ENCODE measurements around the gene SLC66A3. TPM values are rescaled to one million over a fixed set of nuclear protein-coding genes. Genes with fewer than 3 reads are reported as not detected.
A peak's percentile ranks its signal among the peaks of the same experiment; 100 is the strongest.

The SLC66A3 gene
- total RNA-seq, 1 experiment from 2014 or later = 5.0 TPM

DNA sequence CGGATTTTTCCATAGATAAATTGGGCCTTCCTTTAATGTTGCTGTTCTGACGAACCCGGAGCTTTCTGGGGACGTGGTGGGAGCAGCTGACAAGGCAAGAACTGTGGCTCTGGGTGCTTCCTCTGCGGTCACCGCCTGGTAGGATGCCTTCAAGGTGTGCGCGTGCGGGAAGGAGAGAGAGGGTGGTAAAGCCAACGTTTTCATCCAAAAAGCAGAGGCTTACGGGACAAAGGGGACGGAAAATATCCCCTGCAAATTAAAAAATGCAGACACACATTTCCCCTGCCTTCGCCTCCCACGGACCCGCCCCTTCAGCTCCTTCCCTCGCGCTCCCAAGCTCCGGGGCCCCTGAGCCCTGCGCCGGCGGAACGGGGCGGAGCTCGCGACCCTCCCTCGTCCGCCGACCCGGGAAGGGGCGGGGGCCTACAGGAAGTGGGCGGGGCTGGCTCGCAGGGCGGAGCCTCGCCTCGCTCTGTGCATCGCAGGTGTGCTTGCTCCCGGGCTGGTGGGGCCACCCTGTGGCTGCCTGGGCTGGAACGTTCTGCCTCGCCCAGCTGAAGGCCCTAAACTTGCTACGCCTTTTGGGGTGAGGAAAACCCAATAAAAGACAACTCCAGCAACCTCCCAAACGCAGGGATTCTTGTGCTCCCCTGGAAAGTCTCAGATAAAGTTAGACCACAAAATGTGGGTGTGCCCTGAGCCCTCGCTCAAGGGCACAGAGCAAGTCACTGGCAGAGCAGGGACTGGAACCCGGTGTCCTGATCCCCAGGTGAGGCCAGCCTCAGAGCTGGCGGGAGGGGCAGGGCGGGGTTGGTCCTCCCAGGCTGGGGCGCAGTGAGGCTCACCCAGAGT, 25.4 kb upstream of the SLC66A3 start:
- DNase-seq = no peak
- Histone ChIP-seq H3K27me3 (peaks cover 7% of the 10 kb centered on the region; the same call in 1 of the 2 replicates), H3K9me3 (replicated peaks) (no peaks in the 10 kb centered on the region), H3K27ac (no peak overlapping the region), H3K4me1 (no peaks in the 10 kb centered on the region; the same call in 1 of the 2 replicates), H3K4me3 (no peak overlapping the region), H3K36me3 (no peaks in the 10 kb centered on the region)

DNA sequence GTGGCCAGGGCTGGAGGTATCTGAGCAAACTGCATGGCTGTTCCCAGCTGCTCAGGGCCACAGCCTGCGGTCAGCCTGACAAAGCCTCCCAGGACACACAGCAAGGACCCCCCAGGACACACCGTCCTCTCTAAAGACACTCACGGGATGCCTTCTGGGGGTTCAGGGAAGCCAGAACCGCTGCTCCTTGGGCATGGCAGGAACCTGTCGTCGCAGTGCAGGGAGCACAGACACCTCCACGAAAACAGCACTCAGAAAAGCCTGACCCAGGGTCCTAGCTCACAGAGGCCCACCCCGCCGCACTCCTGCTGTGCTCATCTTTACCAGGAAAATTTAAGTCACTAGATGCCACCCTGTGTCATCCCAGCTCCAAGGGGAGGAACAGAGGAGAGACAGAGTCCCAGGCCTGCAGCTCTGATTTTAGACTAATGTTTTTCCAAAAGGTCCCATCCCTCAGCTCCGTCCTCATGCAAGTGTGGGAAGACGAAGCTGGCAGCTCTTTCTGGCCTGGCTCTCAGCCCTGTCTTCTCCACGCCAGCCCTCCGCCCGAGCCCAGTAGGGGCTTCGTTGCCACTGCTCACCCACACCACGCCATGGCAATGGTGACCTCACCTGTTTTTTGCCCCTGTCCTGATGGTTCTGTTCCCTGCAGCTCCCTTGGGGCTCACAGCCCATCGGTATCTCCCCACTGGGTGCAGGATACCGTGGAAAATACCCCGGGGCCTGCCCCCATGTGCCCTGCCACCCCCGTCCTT, 23.9 kb upstream of the SLC66A3 start:
- H3K27me3 ChIP-seq = 0 out of 2 replicates have a peak, but pooled peaks cover 4% of the 10 kb centered on the region
- H3K27ac ChIP-seq = no peak overlapping the region
- no peak for DNase-seq
- H3K4me3 ChIP-seq = no peak overlapping the region
- H3K4me1 ChIP-seq = no peaks in the 10 kb centered on the region; the same call in 1 of the 2 replicates
- H3K9me3 ChIP-seq (replicated peaks) = no peaks in the 10 kb centered on the region
- H3K36me3 ChIP-seq = no peaks in the 10 kb centered on the region

GRCh38 chr2:11132036-11132671, 23.1 kb upstream of the SLC66A3 start:
- Histone ChIP-seq H3K27me3 (0 out of 2 replicates have a peak, but pooled peaks cover 6% of the 10 kb centered on the region), H3K36me3 (no peaks in the 10 kb centered on the region), H3K9me3 (replicated peaks) (no peaks in the 10 kb centered on the region), H3K4me1 (no peaks in the 10 kb centered on the region; the same call in 1 of the 2 replicates), H3K27ac (no peak overlapping the region), H3K4me3 (peak overlapping the region; percentile 50)
- no peak for DNase-seq

GRCh38 chr2:11133238-11133935, 21.9 kb upstream of the SLC66A3 start:
- Histone ChIP-seq H3K27me3 (0 out of 2 replicates have a peak, but pooled peaks cover 6% of the 10 kb centered on the region), H3K36me3 (no peaks in the 10 kb centered on the region), H3K9me3 (replicated peaks) (no peaks in the 10 kb centered on the region), H3K4me3 (peak overlapping the region; percentile 50), H3K4me1 (no peaks in the 10 kb centered on the region; the same call in 1 of the 2 replicates), H3K27ac (no peak overlapping the region)
- no peak for DNase-seq

DNA sequence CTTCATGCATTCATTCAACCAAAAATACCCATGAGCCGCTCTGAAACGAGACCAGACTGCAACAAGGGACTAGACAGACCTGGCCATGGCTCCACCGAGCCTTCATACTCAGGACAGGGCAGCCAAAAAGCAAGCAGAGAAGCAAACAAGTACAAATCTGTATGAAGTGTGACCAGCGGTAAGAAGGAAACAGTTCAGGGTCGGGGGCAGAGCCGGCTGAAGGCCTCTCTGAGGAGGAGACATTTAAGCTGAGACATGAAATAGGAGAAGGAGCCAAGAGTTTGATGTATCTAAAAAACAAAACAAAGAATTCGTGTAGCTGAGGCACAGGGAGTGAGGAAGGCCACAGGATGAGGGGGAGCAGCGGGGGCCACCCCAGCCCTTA, 21.3 kb upstream of the SLC66A3 start:
- Histone ChIP-seq H3K4me1 (no peaks in the 10 kb centered on the region; the same call in 1 of the 2 replicates), H3K9me3 (replicated peaks) (no peaks in the 10 kb centered on the region), H3K36me3 (no peaks in the 10 kb centered on the region), H3K27ac (no peak overlapping the region), H3K27me3 (0 out of 2 replicates have a peak, but pooled peaks cover 6% of the 10 kb centered on the region), H3K4me3 (no peak overlapping the region)
- DNase-seq = no peak

GRCh38 chr2:11134349-11134748, 20.9 kb upstream of the SLC66A3 start:
- Histone ChIP-seq H3K4me1 (no peaks in the 10 kb centered on the region; the same call in 1 of the 2 replicates), H3K36me3 (no peaks in the 10 kb centered on the region), H3K27ac (no peak overlapping the region), H3K4me3 (no peak overlapping the region), H3K27me3 (0 out of 2 replicates have a peak, but pooled peaks cover 6% of the 10 kb centered on the region), H3K9me3 (replicated peaks) (no peaks in the 10 kb centered on the region)
- no peak for DNase-seq

GRCh38 chr2:11140492-11140891, 14.8 kb upstream of the SLC66A3 start:
- H3K36me3 ChIP-seq = no peaks in the 10 kb centered on the region
- no peaks in the 10 kb centered on the region for H3K4me1 ChIP-seq
- H3K9me3 ChIP-seq (replicated peaks) = no peaks in the 10 kb centered on the region
- H3K4me3 ChIP-seq = no peak overlapping the region
- H3K27me3 ChIP-seq = 0 out of 2 replicates have a peak, but pooled peaks cover 6% of the 10 kb centered on the region
- H3K27ac ChIP-seq = no peak overlapping the region
- no peak for DNase-seq

GRCh38 chr2:11141319-11141718, 13.9 kb upstream of the SLC66A3 start:
- DNase-seq = no peak
- Histone ChIP-seq H3K36me3 (no peaks in the 10 kb centered on the region), H3K27me3 (0 out of 2 replicates have a peak, but pooled peaks cover 1% of the 10 kb centered on the region), H3K4me3 (no peak overlapping the region), H3K9me3 (replicated peaks) (no peaks in the 10 kb centered on the region), H3K27ac (no peak overlapping the region), H3K4me1 (no peaks in the 10 kb centered on the region)

DNA sequence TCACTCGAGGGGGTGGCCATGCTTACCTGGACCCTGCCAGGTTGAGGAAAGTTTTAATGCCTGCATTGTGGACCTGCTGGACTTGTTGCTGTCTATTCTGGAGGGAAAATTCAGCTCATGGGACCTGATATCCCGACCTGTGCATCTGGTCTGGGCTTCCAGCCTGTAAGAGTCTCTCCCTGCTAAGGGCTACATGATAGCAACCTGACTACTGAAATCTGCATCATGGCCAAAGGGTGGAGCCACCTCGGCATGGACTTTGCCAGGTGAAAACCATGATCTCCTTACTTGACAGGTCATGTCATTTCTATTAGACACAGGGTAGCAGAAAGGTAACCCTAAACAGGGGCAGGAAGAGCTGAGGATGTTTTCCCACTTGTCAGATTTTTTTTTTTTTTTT, 12.9 kb upstream of the SLC66A3 start:
- DNase-seq = no peak
- H3K27me3 ChIP-seq = no peaks in the 10 kb centered on the region
- no peak overlapping the region for H3K4me3 ChIP-seq
- no peak overlapping the region for H3K27ac ChIP-seq
- 0 out of 2 replicates have a peak, but pooled peaks cover 3% of the 10 kb centered on the region for H3K9me3 ChIP-seq (replicated peaks)
- no peaks in the 10 kb centered on the region for H3K36me3 ChIP-seq
- H3K4me1 ChIP-seq = no peaks in the 10 kb centered on the region

- Histone ChIP-seq H3K4me3 (no peak overlapping the region), H3K27me3 (no peaks in the 10 kb centered on the region), H3K4me1 (no peaks in the 10 kb centered on the region), H3K27ac (no peak overlapping the region), H3K36me3 (no peaks in the 10 kb centered on the region), H3K9me3 (replicated peaks) (0 out of 2 replicates have a peak, but pooled peaks cover 3% of the 10 kb centered on the region)
- DNase-seq = no peak
Measured at GRCh38 chr2:11142987-11143386, 12.3 kb upstream of the SLC66A3 start.

DNA sequence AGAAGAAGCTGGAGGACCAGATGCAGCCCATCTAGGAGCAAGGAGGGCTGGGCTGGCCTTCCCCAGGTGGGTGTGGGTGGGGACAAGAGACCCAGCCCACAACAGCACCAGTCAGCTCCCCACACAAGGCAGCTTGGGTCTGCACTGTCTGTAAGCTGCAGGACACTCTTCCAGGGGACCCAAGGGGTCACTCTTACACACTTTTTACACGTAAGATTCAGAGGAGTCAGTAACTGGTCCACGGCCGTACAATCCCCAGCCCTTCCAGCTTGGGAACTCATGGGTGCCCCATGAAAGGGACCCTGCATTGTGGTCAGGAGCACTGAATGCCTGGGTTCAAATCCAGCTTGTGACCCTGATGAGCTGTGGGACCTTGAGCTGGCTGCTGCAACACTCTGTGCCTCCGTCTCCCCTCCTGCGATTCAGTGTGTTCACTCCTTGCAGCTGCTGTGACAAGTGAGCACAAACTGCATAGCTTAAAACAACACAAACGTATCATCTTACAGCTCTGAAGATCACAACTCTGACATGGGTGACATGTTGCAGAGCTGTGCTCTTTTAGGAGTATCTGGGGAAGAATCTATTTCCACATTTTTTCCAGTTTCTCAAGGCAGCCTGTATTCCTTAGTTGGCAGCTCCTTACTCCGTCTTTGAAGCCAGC, 11.1 kb upstream of the SLC66A3 start:
- no peaks in the 10 kb centered on the region for H3K36me3 ChIP-seq
- no peaks in the 10 kb centered on the region for H3K27me3 ChIP-seq
- DNase-seq = no peak
- no peak overlapping the region for H3K4me3 ChIP-seq
- no peaks in the 10 kb centered on the region for H3K4me1 ChIP-seq
- no peak overlapping the region for H3K27ac ChIP-seq
- 0 out of 2 replicates have a peak, but pooled peaks cover 3% of the 10 kb centered on the region for H3K9me3 ChIP-seq (replicated peaks)

DNA sequence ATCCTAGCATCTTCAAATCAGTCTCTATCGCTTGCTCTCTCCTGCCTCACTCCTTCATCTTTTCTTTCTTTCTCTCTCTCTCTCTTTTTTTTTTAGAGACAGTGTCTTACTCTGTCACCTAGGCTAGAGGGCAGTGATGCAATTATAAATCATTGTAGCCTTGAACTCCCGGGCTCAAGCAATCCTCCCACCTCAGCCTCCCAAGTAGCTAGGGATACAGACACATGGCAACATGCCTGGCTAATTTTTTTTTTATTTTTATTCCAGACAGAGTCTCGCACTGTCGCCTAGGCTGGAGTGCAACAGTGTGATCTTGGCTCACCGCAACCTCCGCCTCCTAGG, 10.6 kb upstream of the SLC66A3 start:
- H3K4me3 ChIP-seq = no peak overlapping the region
- H3K36me3 ChIP-seq = no peaks in the 10 kb centered on the region
- no peaks in the 10 kb centered on the region for H3K4me1 ChIP-seq
- H3K27me3 ChIP-seq = no peaks in the 10 kb centered on the region
- H3K27ac ChIP-seq = no peak overlapping the region
- H3K9me3 ChIP-seq (replicated peaks) = 0 out of 2 replicates have a peak, but pooled peaks cover 3% of the 10 kb centered on the region
- no peak for DNase-seq

- DNase-seq = no peak
- Histone ChIP-seq H3K27me3 (no peaks in the 10 kb centered on the region), H3K36me3 (no peaks in the 10 kb centered on the region), H3K4me3 (no peak overlapping the region), H3K9me3 (replicated peaks) (0 out of 2 replicates have a peak, but pooled peaks cover 3% of the 10 kb centered on the region), H3K4me1 (no peaks in the 10 kb centered on the region), H3K27ac (no peak overlapping the region)
Measured at GRCh38 chr2:11145350-11145749, 9.9 kb upstream of the SLC66A3 start.

GRCh38 chr2:11146076-11146475, 9.2 kb upstream of the SLC66A3 start:
- Histone ChIP-seq H3K9me3 (replicated peaks) (0 out of 2 replicates have a peak, but pooled peaks cover 3% of the 10 kb centered on the region), H3K27ac (no peak overlapping the region), H3K36me3 (no peaks in the 10 kb centered on the region), H3K27me3 (no peaks in the 10 kb centered on the region), H3K4me1 (no peaks in the 10 kb centered on the region), H3K4me3 (no peak overlapping the region)
- DNase-seq = no peak

Data from SJCRH30 (cell line).